Fibroblast of pulmonary artery (primary cell): ENCODE measurements around the gene HFE.
"Not testable (repeated sequence)": the region's sequence is repeated elsewhere in the genome, so short reads cannot be mapped to it uniquely, and the experiment has no call there.

ENCODE experiments used
- DNase-seq: peaks from one replicate; pipeline ENCODE4 v3.0.0-alpha.2; 2010; ENCODE audit warnings: low read depth
- H3K4me3 ChIP-seq: replicated peaks from 2 replicates; pipeline ENCODE4 v1.5.1; 2011; ENCODE audit warnings: low read depth, mild to moderate bottlenecking, control low read depth, low read length, moderate library complexity
- TF ChIP-seq, protein P1 (sequence below): IDR thresholded peaks from 2 replicates; pipeline ENCODE4 v1.5.1; 2011; ENCODE audit warnings: mild to moderate bottlenecking, control low read depth, low read length, inconsistent platforms; ENCODE audit errors: missing control alignments

Gene HFE

DNA sequence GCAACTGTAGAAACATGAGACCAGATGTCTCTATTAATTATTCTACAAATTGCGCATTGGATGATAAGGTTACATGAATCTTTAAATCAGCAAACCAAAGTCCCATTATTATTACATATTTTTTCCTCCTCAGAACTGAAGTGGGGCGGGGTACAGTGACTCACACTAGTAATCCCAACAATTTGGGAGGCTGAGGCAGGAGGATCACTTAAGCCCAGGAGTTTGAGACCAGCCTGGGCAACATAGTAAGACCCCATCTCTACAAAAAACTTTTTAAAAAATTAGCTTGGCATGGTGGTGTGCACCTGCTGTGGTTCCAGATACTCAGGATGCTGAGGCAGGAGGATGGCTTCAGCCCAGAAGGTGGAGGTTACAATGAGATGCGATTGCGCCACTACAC lies 29.0 kb downstream of the HFE start:
- DNase-seq = no peak
- TF ChIP-seq, protein P1, sequence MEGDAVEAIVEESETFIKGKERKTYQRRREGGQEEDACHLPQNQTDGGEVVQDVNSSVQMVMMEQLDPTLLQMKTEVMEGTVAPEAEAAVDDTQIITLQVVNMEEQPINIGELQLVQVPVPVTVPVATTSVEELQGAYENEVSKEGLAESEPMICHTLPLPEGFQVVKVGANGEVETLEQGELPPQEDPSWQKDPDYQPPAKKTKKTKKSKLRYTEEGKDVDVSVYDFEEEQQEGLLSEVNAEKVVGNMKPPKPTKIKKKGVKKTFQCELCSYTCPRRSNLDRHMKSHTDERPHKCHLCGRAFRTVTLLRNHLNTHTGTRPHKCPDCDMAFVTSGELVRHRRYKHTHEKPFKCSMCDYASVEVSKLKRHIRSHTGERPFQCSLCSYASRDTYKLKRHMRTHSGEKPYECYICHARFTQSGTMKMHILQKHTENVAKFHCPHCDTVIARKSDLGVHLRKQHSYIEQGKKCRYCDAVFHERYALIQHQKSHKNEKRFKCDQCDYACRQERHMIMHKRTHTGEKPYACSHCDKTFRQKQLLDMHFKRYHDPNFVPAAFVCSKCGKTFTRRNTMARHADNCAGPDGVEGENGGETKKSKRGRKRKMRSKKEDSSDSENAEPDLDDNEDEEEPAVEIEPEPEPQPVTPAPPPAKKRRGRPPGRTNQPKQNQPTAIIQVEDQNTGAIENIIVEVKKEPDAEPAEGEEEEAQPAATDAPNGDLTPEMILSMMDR = no peak
- H3K4me3 ChIP-seq = no peak overlapping the region

DNA sequence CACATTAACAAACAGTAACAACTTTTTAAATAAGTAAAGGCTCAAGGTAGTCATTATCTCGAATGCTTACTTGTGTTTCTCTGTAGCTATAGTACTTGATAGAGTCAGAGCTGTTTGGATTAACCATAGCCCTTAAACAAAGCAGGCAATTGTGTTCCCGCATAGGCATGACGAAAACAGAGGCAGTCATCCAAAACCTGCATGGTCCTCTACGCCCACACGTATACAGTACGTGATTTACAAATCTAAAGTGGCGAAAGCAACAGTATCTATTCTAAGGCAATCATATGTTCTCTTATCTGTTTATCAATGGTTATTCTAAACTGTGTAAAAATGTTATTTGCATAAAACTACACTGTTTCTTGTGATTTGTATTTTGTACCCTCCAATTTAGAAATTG lies 31.8 kb downstream of the HFE start:
- DNase-seq = peak; percentile 91
- H3K4me3 ChIP-seq = no peak overlapping the region
- TF ChIP-seq, protein P1 = no peak

DNA sequence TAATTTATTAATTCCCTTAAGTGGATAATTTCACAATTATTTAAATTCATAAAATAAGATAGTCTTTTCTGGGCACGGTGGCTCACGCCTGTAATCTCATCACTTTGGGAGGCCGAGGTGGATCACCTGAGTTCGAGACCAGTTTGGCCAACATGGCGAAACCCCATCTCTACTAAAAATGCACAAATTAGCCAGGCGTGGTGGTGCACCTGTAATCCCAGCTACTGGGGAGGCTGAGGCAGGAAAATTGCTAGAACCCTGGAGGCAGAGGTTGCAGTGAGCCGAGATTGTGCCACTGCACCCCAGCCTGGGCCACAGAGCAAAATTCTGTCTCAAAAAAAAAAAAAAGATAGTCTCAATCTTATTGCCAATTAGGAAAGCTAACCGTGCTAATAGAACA lies 32.9 kb downstream of the HFE start:
- H3K4me3 ChIP-seq, DNase-seq: not testable (repeated sequence)

DNA sequence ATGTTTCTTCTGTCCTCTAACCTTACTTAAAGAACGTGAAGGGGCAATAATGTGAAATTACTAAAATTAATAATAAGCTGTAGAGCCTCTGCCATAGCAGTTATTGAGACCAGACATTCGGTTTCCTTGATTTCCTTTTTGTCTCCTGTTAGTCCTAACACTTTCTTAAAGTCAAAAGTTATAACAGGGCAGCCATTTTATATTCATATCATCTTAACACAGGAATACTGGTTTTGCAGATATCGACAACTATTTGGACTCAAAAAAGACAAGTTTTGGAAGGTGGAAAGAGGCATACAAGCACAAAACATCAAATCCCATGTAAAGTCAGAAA lies 33.5 kb downstream of the HFE start:
- TF ChIP-seq, protein P1 = no peak
- no peak for DNase-seq
- H3K4me3 ChIP-seq = no peak overlapping the region

DNA sequence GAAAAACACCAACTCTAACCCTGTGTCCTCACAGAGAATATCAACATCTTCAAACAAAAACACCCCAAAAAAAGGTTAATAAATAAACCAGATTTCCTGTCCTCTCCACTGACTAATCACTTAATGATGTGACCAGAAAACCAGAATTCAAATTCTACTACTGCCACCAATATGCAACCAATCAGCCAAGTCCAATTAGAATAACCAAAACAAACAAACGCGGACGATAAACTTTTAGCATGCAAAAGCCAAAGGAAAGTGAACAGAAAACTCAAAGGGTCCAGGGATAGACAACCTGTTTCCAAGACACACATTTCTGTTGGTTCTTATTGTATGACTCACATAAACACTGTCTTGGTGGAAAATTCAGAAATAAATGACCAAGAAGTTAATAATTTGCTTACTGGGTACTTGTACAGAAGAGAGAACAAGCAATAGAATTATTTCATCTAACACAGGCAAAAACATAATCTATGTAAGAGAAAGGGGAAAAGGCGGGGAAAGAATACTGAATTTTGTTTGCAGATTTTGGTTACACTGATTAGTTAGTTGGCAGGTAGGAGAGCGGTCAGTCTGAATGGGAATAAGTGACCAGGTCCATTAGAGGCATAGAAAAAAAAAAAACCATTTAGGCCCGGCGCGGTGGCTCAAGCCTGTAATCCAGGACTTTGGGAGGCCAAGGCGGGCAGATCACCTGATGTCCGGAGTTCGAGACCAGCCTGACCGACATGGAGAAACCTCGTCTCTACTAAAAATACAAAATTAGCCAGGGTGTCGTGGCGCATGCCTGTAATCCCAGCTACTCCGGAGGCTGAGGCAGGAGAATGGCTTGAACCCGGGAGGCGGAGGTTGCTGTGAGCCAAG lies 34.1 kb downstream of the HFE start:
- TF ChIP-seq, protein P1 = no peak
- no peak for DNase-seq
- H3K4me3 ChIP-seq = no peak overlapping the region

DNA sequence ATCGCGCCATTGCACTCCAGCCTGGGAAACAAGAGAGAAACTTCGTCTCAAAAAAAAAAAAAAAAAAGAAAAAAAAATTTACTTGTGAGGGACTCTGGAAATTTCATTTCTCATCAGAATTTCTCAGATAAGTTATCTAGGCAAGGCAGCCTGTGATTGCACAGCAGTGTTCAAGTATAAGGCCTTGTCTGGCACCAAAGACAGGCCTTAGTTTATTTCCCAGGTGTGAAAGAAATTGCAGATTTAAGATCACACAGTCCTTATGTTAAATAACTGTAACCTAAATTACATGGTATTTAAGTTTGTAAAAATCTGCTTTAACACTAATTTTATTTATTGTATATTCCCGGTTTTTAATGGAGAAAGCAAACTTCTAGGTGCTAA lies 34.8 kb downstream of the HFE start:
- DNase-seq = no peak
- no peak overlapping the region for H3K4me3 ChIP-seq
- TF ChIP-seq, protein P1 = no peak

DNA sequence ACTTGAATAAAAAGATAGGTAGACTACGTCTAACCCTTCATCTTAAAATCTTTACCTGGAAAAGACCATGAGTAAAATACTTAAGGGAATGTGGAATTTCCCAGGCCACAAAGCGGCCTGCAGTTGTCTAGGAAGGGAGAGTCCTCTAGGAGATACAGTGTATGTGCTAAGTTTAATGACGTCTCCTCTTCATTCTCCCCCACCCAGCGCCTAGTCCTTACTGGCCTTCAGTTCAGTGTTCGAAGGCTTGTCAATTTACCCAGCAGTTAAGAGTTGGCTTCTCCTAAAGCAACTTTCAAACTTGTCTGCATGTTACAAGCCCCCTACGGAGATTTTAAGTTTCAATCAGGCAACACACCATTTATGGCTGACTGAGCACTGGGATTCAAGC lies 35.2 kb downstream of the HFE start:
- no peak for DNase-seq
- H3K4me3 ChIP-seq = peak overlapping the region; percentile 100
- TF ChIP-seq, protein P1 = no peak
